HepG2 (cell line): ENCODE measurements around the gene LIPE. TPM values are rescaled to one million over a fixed set of nuclear protein-coding genes. Genes with fewer than 3 reads are reported as not detected.
A peak's percentile ranks its signal among the peaks of the same experiment; 100 is the strongest.

Experiments
- GABPB1 ChIP-seq: IDR thresholded peaks from 2 replicates; pipeline ENCODE4 v1.6.1; 2016; ENCODE audit warnings: mild to moderate bottlenecking, missing genetic modification reagents, moderate library complexity, missing compliant biosample characterization
- NFATC3 ChIP-seq: sonication (generic); formaldehyde crosslinking; IDR thresholded peaks from 2 replicates; pipeline ENCODE4 v1.5.1; 2020; ENCODE audit warnings: mild to moderate bottlenecking, missing genetic modification reagents
- PTBP1 ChIP-seq: fragments of 200-400 bp; formaldehyde crosslinking; IDR thresholded peaks from 2 replicates; pipeline ENCODE4 v1.6.1; 2018; ENCODE audit warnings: low read length, low read depth; ENCODE audit not compliant: poor library complexity, severe bottlenecking
- RBFOX2 ChIP-seq: fragments of 200-400 bp; formaldehyde crosslinking; IDR thresholded peaks from 2 replicates; pipeline ENCODE4 v1.6.1; 2017; ENCODE audit warnings: low read depth, mild to moderate bottlenecking, low read length
- SRSF4 ChIP-seq: fragments of 200-400 bp; formaldehyde crosslinking; IDR thresholded peaks from one replicate; pipeline ENCODE4 v1.6.1; 2018; ENCODE audit warnings: mild to moderate bottlenecking, low read depth, low read length, moderate library complexity; ENCODE audit not compliant: poor library complexity, severe bottlenecking
- TBP ChIP-seq: sonication (generic); formaldehyde crosslinking; IDR thresholded peaks from 2 replicates; pipeline ENCODE4 v1.5.0; 2020; ENCODE audit warnings: missing genetic modification reagents
- ZBTB42 ChIP-seq: sonication (generic); formaldehyde crosslinking; IDR thresholded peaks from 2 replicates; pipeline ENCODE4 v1.5.0; 2020; ENCODE audit warnings: mild to moderate bottlenecking, missing genetic modification reagents
- ZNF12 ChIP-seq: sonication (generic); formaldehyde crosslinking; IDR thresholded peaks from 2 replicates; pipeline ENCODE4 v1.5.0; 2020; ENCODE audit warnings: missing genetic modification reagents
- ZNF136 ChIP-seq: sonication (generic); formaldehyde crosslinking; IDR thresholded peaks from 2 replicates; pipeline ENCODE4 v1.8.1; 2022; ENCODE audit warnings: low read depth, mild to moderate bottlenecking, moderate library complexity, missing genetic modification reagents
- ZNF205 ChIP-seq: IDR thresholded peaks from 2 replicates; pipeline ENCODE4 v1.6.1; 2018; ENCODE audit warnings: missing biosample characterization, missing genetic modification reagents
- ZNF34 ChIP-seq: sonication (generic); formaldehyde crosslinking; IDR thresholded peaks from 2 replicates; pipeline ENCODE4 v1.4.0; 2020; ENCODE audit warnings: mild to moderate bottlenecking, missing genetic modification reagents, borderline replicate concordance
- ZNF543 ChIP-seq: sonication (generic); formaldehyde crosslinking; IDR thresholded peaks from 2 replicates; pipeline ENCODE4 v1.4.0; 2020; ENCODE audit warnings: mild to moderate bottlenecking, missing genetic modification reagents
- ZNF556 ChIP-seq: sonication (generic); formaldehyde crosslinking; IDR thresholded peaks from 2 replicates; pipeline ENCODE4 v1.4.0; 2020; ENCODE audit warnings: mild to moderate bottlenecking, missing genetic modification reagents, borderline replicate concordance
- ZNF558 ChIP-seq: sonication (generic); formaldehyde crosslinking; IDR thresholded peaks from 2 replicates; pipeline ENCODE4 v1.9.0; 2022; ENCODE audit warnings: mild to moderate bottlenecking, missing genetic modification reagents, borderline replicate concordance
- ZNF850 ChIP-seq: sonication (generic); formaldehyde crosslinking; conservative IDR thresholded peaks from 2 replicates; pipeline ENCODE4 v1.9.0; 2021; ENCODE audit warnings: mild to moderate bottlenecking, missing genetic modification reagents
- ZNF879 ChIP-seq: sonication (generic); formaldehyde crosslinking; IDR thresholded peaks from 2 replicates; pipeline ENCODE4 v1.8.1; 2023; ENCODE audit warnings: missing genetic modification reagents
- polyA plus RNA-seq, 8 experiments: library from polyadenylated mRNA; depleted of rRNA in 3 of 8; stranded (reverse) in 7 of 8; unstranded in 1 of 8; fragments of >200 nt; fragmentation: Illumina TruSeq in 4 of 8; extraction: Trizol in 4 of 8; gene quantifications; 2 replicates each; pipeline versions ENCODE4 v1.2.1 to v1.2.3, GENCODE V29; 2011 to 2016; ENCODE audit warnings: low read depth in 4 of 8, missing spikeins in 1 of 8, mixed read lengths in 1 of 8; ENCODE audit not compliant: insufficient read depth in 1 of 8
- total RNA-seq, 5 experiments: library from RNA; depleted of rRNA; stranded (reverse); fragments of >200 nt; fragmentation: Illumina TruSeq; extraction: Trizol; gene quantifications; 2 replicates each; pipeline ENCODE4 v1.2.3, GENCODE V29; 2016; ENCODE audit warnings: low read depth in 1 of 5
- TF ChIP-seq, protein P1 (sequence below): sonication (generic); formaldehyde crosslinking; IDR thresholded peaks from 2 replicates; pipeline ENCODE4 v1.4.0; 2020; ENCODE audit warnings: mild to moderate bottlenecking, missing genetic modification reagents
- TF ChIP-seq, protein P2 (sequence below): sonication (generic); formaldehyde crosslinking; IDR thresholded peaks from 2 replicates; pipeline ENCODE4 v1.5.0; 2020; ENCODE audit warnings: mild to moderate bottlenecking, missing genetic modification reagents, moderate library complexity
- TF ChIP-seq, protein P3 (sequence below): sonication (generic); formaldehyde crosslinking; IDR thresholded peaks from 2 replicates; pipeline ENCODE4 v1.4.0; 2020; ENCODE audit warnings: mild to moderate bottlenecking, missing genetic modification reagents, borderline replicate concordance

LIPE gene
- total and polyA plus RNA-seq, 2 of the 13 experiments (the other 11 are each of a cell fraction or from before 2014, with no cell fraction given), result not detected

GRCh38 chr19:42386974-42387707 lies 40.0 kb downstream of the LIPE start (continued):
- TF ChIP-seq, protein P1, sequence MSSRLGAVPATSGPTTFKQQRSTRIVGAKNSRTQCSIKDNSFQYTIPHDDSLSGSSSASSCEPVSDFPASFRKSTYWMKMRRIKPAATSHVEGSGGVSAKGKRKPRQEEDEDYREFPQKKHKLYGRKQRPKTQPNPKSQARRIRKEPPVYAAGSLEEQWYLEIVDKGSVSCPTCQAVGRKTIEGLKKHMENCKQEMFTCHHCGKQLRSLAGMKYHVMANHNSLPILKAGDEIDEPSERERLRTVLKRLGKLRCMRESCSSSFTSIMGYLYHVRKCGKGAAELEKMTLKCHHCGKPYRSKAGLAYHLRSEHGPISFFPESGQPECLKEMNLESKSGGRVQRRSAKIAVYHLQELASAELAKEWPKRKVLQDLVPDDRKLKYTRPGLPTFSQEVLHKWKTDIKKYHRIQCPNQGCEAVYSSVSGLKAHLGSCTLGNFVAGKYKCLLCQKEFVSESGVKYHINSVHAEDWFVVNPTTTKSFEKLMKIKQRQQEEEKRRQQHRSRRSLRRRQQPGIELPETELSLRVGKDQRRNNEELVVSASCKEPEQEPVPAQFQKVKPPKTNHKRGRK (CRISPR knock-in tag), result no peak
- no peak for TF ChIP-seq SRSF4
- 0 out of 2 replicates have a peak, but pooled peaks have one; percentile 63 for TF ChIP-seq NFATC3 (CRISPR knock-in tag)
- TF ChIP-seq, protein P2, sequence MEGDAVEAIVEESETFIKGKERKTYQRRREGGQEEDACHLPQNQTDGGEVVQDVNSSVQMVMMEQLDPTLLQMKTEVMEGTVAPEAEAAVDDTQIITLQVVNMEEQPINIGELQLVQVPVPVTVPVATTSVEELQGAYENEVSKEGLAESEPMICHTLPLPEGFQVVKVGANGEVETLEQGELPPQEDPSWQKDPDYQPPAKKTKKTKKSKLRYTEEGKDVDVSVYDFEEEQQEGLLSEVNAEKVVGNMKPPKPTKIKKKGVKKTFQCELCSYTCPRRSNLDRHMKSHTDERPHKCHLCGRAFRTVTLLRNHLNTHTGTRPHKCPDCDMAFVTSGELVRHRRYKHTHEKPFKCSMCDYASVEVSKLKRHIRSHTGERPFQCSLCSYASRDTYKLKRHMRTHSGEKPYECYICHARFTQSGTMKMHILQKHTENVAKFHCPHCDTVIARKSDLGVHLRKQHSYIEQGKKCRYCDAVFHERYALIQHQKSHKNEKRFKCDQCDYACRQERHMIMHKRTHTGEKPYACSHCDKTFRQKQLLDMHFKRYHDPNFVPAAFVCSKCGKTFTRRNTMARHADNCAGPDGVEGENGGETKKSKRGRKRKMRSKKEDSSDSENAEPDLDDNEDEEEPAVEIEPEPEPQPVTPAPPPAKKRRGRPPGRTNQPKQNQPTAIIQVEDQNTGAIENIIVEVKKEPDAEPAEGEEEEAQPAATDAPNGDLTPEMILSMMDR, result peak; percentile 76
- TF ChIP-seq PTBP1, result no peak
- TF ChIP-seq, protein P3, sequence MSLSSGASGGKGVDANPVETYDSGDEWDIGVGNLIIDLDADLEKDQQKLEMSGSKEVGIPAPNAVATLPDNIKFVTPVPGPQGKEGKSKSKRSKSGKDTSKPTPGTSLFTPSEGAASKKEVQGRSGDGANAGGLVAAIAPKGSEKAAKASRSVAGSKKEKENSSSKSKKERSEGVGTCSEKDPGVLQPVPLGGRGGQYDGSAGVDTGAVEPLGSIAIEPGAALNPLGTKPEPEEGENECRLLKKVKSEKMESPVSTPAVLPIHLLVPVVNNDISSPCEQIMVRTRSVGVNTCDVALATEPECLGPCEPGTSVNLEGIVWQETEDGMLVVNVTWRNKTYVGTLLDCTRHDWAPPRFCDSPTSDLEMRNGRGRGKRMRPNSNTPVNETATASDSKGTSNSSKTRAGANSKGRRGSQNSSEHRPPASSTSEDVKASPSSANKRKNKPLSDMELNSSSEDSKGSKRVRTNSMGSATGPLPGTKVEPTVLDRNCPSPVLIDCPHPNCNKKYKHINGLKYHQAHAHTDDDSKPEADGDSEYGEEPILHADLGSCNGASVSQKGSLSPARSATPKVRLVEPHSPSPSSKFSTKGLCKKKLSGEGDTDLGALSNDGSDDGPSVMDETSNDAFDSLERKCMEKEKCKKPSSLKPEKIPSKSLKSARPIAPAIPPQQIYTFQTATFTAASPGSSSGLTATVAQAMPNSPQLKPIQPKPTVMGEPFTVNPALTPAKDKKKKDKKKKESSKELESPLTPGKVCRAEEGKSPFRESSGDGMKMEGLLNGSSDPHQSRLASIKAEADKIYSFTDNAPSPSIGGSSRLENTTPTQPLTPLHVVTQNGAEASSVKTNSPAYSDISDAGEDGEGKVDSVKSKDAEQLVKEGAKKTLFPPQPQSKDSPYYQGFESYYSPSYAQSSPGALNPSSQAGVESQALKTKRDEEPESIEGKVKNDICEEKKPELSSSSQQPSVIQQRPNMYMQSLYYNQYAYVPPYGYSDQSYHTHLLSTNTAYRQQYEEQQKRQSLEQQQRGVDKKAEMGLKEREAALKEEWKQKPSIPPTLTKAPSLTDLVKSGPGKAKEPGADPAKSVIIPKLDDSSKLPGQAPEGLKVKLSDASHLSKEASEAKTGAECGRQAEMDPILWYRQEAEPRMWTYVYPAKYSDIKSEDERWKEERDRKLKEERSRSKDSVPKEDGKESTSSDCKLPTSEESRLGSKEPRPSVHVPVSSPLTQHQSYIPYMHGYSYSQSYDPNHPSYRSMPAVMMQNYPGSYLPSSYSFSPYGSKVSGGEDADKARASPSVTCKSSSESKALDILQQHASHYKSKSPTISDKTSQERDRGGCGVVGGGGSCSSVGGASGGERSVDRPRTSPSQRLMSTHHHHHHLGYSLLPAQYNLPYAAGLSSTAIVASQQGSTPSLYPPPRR, result 0 out of 2 replicates have a peak, but pooled peaks have one; percentile 28
- peak; percentile 58 for TF ChIP-seq RBFOX2
- TF ChIP-seq TBP (CRISPR knock-in tag), result no peak
- 0 out of 2 replicates have a peak, but pooled peaks have one; percentile 30 for TF ChIP-seq ZNF136 (CRISPR knock-in tag)
- 0 out of 2 replicates have a peak, but pooled peaks have one; percentile 48 for TF ChIP-seq ZNF543 (CRISPR knock-in tag)
- peak; percentile 25; the same call in 1 of the 2 replicates for TF ChIP-seq ZNF205
- TF ChIP-seq ZNF558 (CRISPR knock-in tag), result no peak
- no peak for TF ChIP-seq ZNF850 (CRISPR knock-in tag)
- 0 out of 2 replicates have a peak, but pooled peaks have one; percentile 43 for TF ChIP-seq ZNF34 (CRISPR knock-in tag)
- peak; percentile 26; the same call in 1 of the 2 replicates for TF ChIP-seq ZNF556 (CRISPR knock-in tag)
- TF ChIP-seq GABPB1, result peak; percentile 57; the same call in 1 of the 2 replicates
- no peak for TF ChIP-seq ZNF879 (CRISPR knock-in tag)
- TF ChIP-seq ZNF12, result no peak
- TF ChIP-seq ZBTB42 (CRISPR knock-in tag), result peak; percentile 46; the same call in 1 of the 2 replicates
